ENCODE data around the gene CNTNAP2.

The CNTNAP2 gene

GRCh38 chr7:146736446-146737190 is 620.0 kb downstream of the CNTNAP2 start:
- no peaks in the 10 kb centered on the region for H3K4me1 ChIP-seq (ENCODE audit: control insufficient read depth, insufficient read depth, low read length, poor library complexity, severe bottlenecking)
- H3K27me3 ChIP-seq (replicated peaks; ENCODE audit: control insufficient read depth, insufficient read depth, low read length, poor library complexity, severe bottlenecking), result no peaks in the 10 kb centered on the region
- no peak for DNase-seq
- H3K4me3 ChIP-seq (ENCODE audit: insufficient read depth, low read depth, low read length, poor library complexity, severe bottlenecking), result no peak overlapping the region
- no peak overlapping the region for H3K27ac ChIP-seq (ENCODE audit: insufficient read depth, low read length, poor library complexity, severe bottlenecking)
- H3K36me3 ChIP-seq (ENCODE audit: control insufficient read depth, insufficient read depth, low read length), result no peaks in the 10 kb centered on the region
- peaks cover 6% of the 10 kb centered on the region for H3K9me3 ChIP-seq (ENCODE audit: control insufficient read depth, low read length)

GRCh38 chr7:146740039-146740438 is 623.4 kb downstream of the CNTNAP2 start:
- H3K4me3 ChIP-seq (ENCODE audit: insufficient read depth, low read depth, low read length, poor library complexity, severe bottlenecking), result no peak overlapping the region
- no peaks in the 10 kb centered on the region for H3K27me3 ChIP-seq (replicated peaks; ENCODE audit: control insufficient read depth, insufficient read depth, low read length, poor library complexity, severe bottlenecking)
- no peak overlapping the region for H3K27ac ChIP-seq (ENCODE audit: insufficient read depth, low read length, poor library complexity, severe bottlenecking)
- H3K4me1 ChIP-seq (ENCODE audit: control insufficient read depth, insufficient read depth, low read length, poor library complexity, severe bottlenecking), result no peaks in the 10 kb centered on the region
- peaks cover 6% of the 10 kb centered on the region for H3K9me3 ChIP-seq (ENCODE audit: control insufficient read depth, low read length)
- H3K36me3 ChIP-seq (ENCODE audit: control insufficient read depth, insufficient read depth, low read length), result no peaks in the 10 kb centered on the region
- DNase-seq, result no peak

- H3K4me1 ChIP-seq (ENCODE audit: control insufficient read depth, insufficient read depth, low read length, poor library complexity, severe bottlenecking), result no peaks in the 10 kb centered on the region
- DNase-seq, result no peak
- H3K9me3 ChIP-seq (ENCODE audit: control insufficient read depth, low read length), result peaks cover 6% of the 10 kb centered on the region
- no peak overlapping the region for H3K4me3 ChIP-seq (ENCODE audit: insufficient read depth, low read depth, low read length, poor library complexity, severe bottlenecking)
- no peaks in the 10 kb centered on the region for H3K27me3 ChIP-seq (replicated peaks; ENCODE audit: control insufficient read depth, insufficient read depth, low read length, poor library complexity, severe bottlenecking)
- no peaks in the 10 kb centered on the region for H3K36me3 ChIP-seq (ENCODE audit: control insufficient read depth, insufficient read depth, low read length)
- no peak overlapping the region for H3K27ac ChIP-seq (ENCODE audit: insufficient read depth, low read length, poor library complexity, severe bottlenecking)
Measured at GRCh38 chr7:146741911-146742310, 625.3 kb downstream of the CNTNAP2 start.

GRCh38 chr7:146754385-146754784 is 637.8 kb downstream of the CNTNAP2 start:
- Histone ChIP-seq H3K4me1 (ENCODE audit: control insufficient read depth, insufficient read depth, low read length, poor library complexity, severe bottlenecking) (no peaks in the 10 kb centered on the region), H3K4me3 (ENCODE audit: insufficient read depth, low read depth, low read length, poor library complexity, severe bottlenecking) (no peak overlapping the region), H3K27me3 (replicated peaks; ENCODE audit: control insufficient read depth, insufficient read depth, low read length, poor library complexity, severe bottlenecking) (no peaks in the 10 kb centered on the region), H3K36me3 (ENCODE audit: control insufficient read depth, insufficient read depth, low read length) (no peaks in the 10 kb centered on the region), H3K9me3 (ENCODE audit: control insufficient read depth, low read length) (no peaks in the 10 kb centered on the region), H3K27ac (ENCODE audit: insufficient read depth, low read length, poor library complexity, severe bottlenecking) (no peak overlapping the region)
- no peak for DNase-seq

GRCh38 chr7:146755585-146755984 is 639.0 kb downstream of the CNTNAP2 start:
- no peak overlapping the region for H3K27ac ChIP-seq (ENCODE audit: insufficient read depth, low read length, poor library complexity, severe bottlenecking)
- H3K9me3 ChIP-seq (ENCODE audit: control insufficient read depth, low read length), result no peaks in the 10 kb centered on the region
- no peak for DNase-seq
- no peaks in the 10 kb centered on the region for H3K27me3 ChIP-seq (replicated peaks; ENCODE audit: control insufficient read depth, insufficient read depth, low read length, poor library complexity, severe bottlenecking)
- no peaks in the 10 kb centered on the region for H3K4me1 ChIP-seq (ENCODE audit: control insufficient read depth, insufficient read depth, low read length, poor library complexity, severe bottlenecking)
- H3K4me3 ChIP-seq (ENCODE audit: insufficient read depth, low read depth, low read length, poor library complexity, severe bottlenecking), result no peak overlapping the region
- no peaks in the 10 kb centered on the region for H3K36me3 ChIP-seq (ENCODE audit: control insufficient read depth, insufficient read depth, low read length)

- Histone ChIP-seq H3K9me3 (ENCODE audit: control insufficient read depth, low read length) (no peaks in the 10 kb centered on the region), H3K4me1 (ENCODE audit: control insufficient read depth, insufficient read depth, low read length, poor library complexity, severe bottlenecking) (no peaks in the 10 kb centered on the region), H3K36me3 (ENCODE audit: control insufficient read depth, insufficient read depth, low read length) (no peaks in the 10 kb centered on the region), H3K27me3 (replicated peaks; ENCODE audit: control insufficient read depth, insufficient read depth, low read length, poor library complexity, severe bottlenecking) (no peaks in the 10 kb centered on the region), H3K4me3 (ENCODE audit: insufficient read depth, low read depth, low read length, poor library complexity, severe bottlenecking) (no peak overlapping the region), H3K27ac (ENCODE audit: insufficient read depth, low read length, poor library complexity, severe bottlenecking) (no peak overlapping the region)
- no peak for DNase-seq
Measured at GRCh38 chr7:146764458-146764857, 647.9 kb downstream of the CNTNAP2 start.

- Histone ChIP-seq H3K9me3 (ENCODE audit: control insufficient read depth, low read length) (no peaks in the 10 kb centered on the region), H3K27ac (ENCODE audit: insufficient read depth, low read length, poor library complexity, severe bottlenecking) (no peak overlapping the region), H3K4me1 (ENCODE audit: control insufficient read depth, insufficient read depth, low read length, poor library complexity, severe bottlenecking) (no peaks in the 10 kb centered on the region), H3K27me3 (replicated peaks; ENCODE audit: control insufficient read depth, insufficient read depth, low read length, poor library complexity, severe bottlenecking) (no peaks in the 10 kb centered on the region), H3K36me3 (ENCODE audit: control insufficient read depth, insufficient read depth, low read length) (no peaks in the 10 kb centered on the region), H3K4me3 (ENCODE audit: insufficient read depth, low read depth, low read length, poor library complexity, severe bottlenecking) (no peak overlapping the region)
- no peak for DNase-seq
Measured at GRCh38 chr7:146768957-146769356, 652.4 kb downstream of the CNTNAP2 start.

- Histone ChIP-seq H3K36me3 (ENCODE audit: control insufficient read depth, insufficient read depth, low read length) (no peaks in the 10 kb centered on the region), H3K4me1 (ENCODE audit: control insufficient read depth, insufficient read depth, low read length, poor library complexity, severe bottlenecking) (no peaks in the 10 kb centered on the region), H3K9me3 (ENCODE audit: control insufficient read depth, low read length) (no peaks in the 10 kb centered on the region), H3K27ac (ENCODE audit: insufficient read depth, low read length, poor library complexity, severe bottlenecking) (no peak overlapping the region), H3K27me3 (replicated peaks; ENCODE audit: control insufficient read depth, insufficient read depth, low read length, poor library complexity, severe bottlenecking) (no peaks in the 10 kb centered on the region), H3K4me3 (ENCODE audit: insufficient read depth, low read depth, low read length, poor library complexity, severe bottlenecking) (no peak overlapping the region)
- no peak for DNase-seq
Measured at GRCh38 chr7:146772601-146773000, 656.0 kb downstream of the CNTNAP2 start.

GRCh38 chr7:146773506-146773905 is 656.9 kb downstream of the CNTNAP2 start:
- no peaks in the 10 kb centered on the region for H3K9me3 ChIP-seq (ENCODE audit: control insufficient read depth, low read length)
- H3K27ac ChIP-seq (ENCODE audit: insufficient read depth, low read length, poor library complexity, severe bottlenecking), result no peak overlapping the region
- no peaks in the 10 kb centered on the region for H3K4me1 ChIP-seq (ENCODE audit: control insufficient read depth, insufficient read depth, low read length, poor library complexity, severe bottlenecking)
- DNase-seq, result no peak
- H3K36me3 ChIP-seq (ENCODE audit: control insufficient read depth, insufficient read depth, low read length), result no peaks in the 10 kb centered on the region
- no peak overlapping the region for H3K4me3 ChIP-seq (ENCODE audit: insufficient read depth, low read depth, low read length, poor library complexity, severe bottlenecking)
- H3K27me3 ChIP-seq (replicated peaks; ENCODE audit: control insufficient read depth, insufficient read depth, low read length, poor library complexity, severe bottlenecking), result no peaks in the 10 kb centered on the region

GRCh38 chr7:146781352-146782116 is 664.9 kb downstream of the CNTNAP2 start:
- Histone ChIP-seq H3K36me3 (ENCODE audit: control insufficient read depth, insufficient read depth, low read length) (no peaks in the 10 kb centered on the region), H3K4me3 (ENCODE audit: insufficient read depth, low read depth, low read length, poor library complexity, severe bottlenecking) (no peak overlapping the region), H3K9me3 (ENCODE audit: control insufficient read depth, low read length) (no peaks in the 10 kb centered on the region), H3K4me1 (ENCODE audit: control insufficient read depth, insufficient read depth, low read length, poor library complexity, severe bottlenecking) (no peaks in the 10 kb centered on the region), H3K27me3 (replicated peaks; ENCODE audit: control insufficient read depth, insufficient read depth, low read length, poor library complexity, severe bottlenecking) (no peaks in the 10 kb centered on the region), H3K27ac (ENCODE audit: insufficient read depth, low read length, poor library complexity, severe bottlenecking) (no peak overlapping the region)
- DNase-seq, result no peak
